IMR-90 (cell line): ENCODE measurements around the gene FBXL7. TPM values are rescaled to one million over a fixed set of nuclear protein-coding genes. Genes with fewer than 3 reads are reported as not detected.

ENCODE experiments used
- ATAC-seq: fragments of 200-7000 bp; cut with Tn5 transposase; 2 replicates; pipeline ENCODE4 v1.9.1; 2020; ENCODE audit warnings: low read depth, mild to moderate bottlenecking, moderate library complexity
- BruUV-seq: library from RNA; stranded (reverse); fragments of 400-500 nt; replicated peaks from 2 replicates; lab custom pipeline; 2021; lab: Mats Ljungman, UMichigan
- CTCF ChIA-PET: fragments of 300-600 bp; formaldehyde crosslinking; extraction: SDS; loops from one replicate; lab custom pipeline; 2021; ENCODE audit warnings: antibody characterized with exemption; lab: Yijun Ruan, JAX
- POLR2A ChIA-PET: fragments of 300-600 bp; sonication (Branson Sonifier 250); formaldehyde crosslinking; loops from one replicate; lab custom pipeline; 2022; ENCODE audit warnings: antibody characterized with exemption; ENCODE audit not compliant: unreplicated experiment; lab: Charles Lee
- DNase-seq: peaks from one replicate; pipeline ENCODE4 v3.0.0; 2013
- H2AFZ ChIP-seq: replicated peaks from 2 replicates; pipeline ENCODE3; 2013; ENCODE audit warnings: low read length, mild to moderate bottlenecking; ENCODE audit not compliant: poor library complexity
- H2AK5ac ChIP-seq: 2 replicates; pipeline ENCODE4 v1.6.1; 2013; ENCODE audit warnings: low read depth, low read length, inconsistent platforms
- H2AK9ac ChIP-seq: replicated peaks from 2 replicates; pipeline ENCODE3; 2013; ENCODE audit warnings: mild to moderate bottlenecking, low read depth, low read length, moderate library complexity; ENCODE audit not compliant: poor library complexity
- H2BK120ac ChIP-seq: 2 replicates; pipeline ENCODE4 v1.6.1; 2013; ENCODE audit warnings: low read depth, low read length, inconsistent platforms
- H2BK15ac ChIP-seq: 3 replicates; pipeline ENCODE4 v1.6.1; 2013; ENCODE audit warnings: low read depth, low read length, inconsistent platforms
- H2BK20ac ChIP-seq: 2 replicates; pipeline ENCODE4 v1.6.1; 2013; ENCODE audit warnings: low read depth, mild to moderate bottlenecking, inconsistent platforms, low read length, moderate library complexity
- H2BK5ac ChIP-seq: 2 replicates; pipeline ENCODE4 v1.6.1; 2013; ENCODE audit warnings: mild to moderate bottlenecking, low read depth, low read length, inconsistent platforms; ENCODE audit not compliant: poor library complexity, severe bottlenecking
- H3K14ac ChIP-seq: replicated peaks from 2 replicates; pipeline ENCODE4 v1.6.1; 2013; ENCODE audit warnings: low read depth, low read length, inconsistent platforms
- H3K18ac ChIP-seq: 2 replicates; pipeline ENCODE4 v1.6.1; 2013; ENCODE audit warnings: low read depth, low read length, control low read depth
- H3K23ac ChIP-seq: 2 replicates; pipeline ENCODE4 v1.6.1; 2013; ENCODE audit warnings: low read depth, low read length, inconsistent platforms
- H3K27ac ChIP-seq: 2 replicates; pipeline ENCODE4 v1.5.1; 2013; ENCODE audit warnings: mild to moderate bottlenecking, control low read depth, low read length; ENCODE audit not compliant: insufficient read depth
- H3K27me3 ChIP-seq: 2 replicates; pipeline ENCODE4 v1.6.1; 2013; ENCODE audit warnings: low read length; ENCODE audit not compliant: control insufficient read depth, insufficient read depth
- H3K36me3 ChIP-seq: 2 replicates; pipeline ENCODE4 v1.6.1; 2013; ENCODE audit warnings: low read length, mixed read lengths; ENCODE audit not compliant: control insufficient read depth, insufficient read depth
- H3K4ac ChIP-seq: 2 replicates; pipeline ENCODE4 v1.6.1; 2013; ENCODE audit warnings: low read depth, low read length, inconsistent platforms
- H3K4me1 ChIP-seq: 2 replicates; pipeline ENCODE4 v1.6.1; 2013; ENCODE audit warnings: low read length, mixed read lengths; ENCODE audit not compliant: control insufficient read depth, insufficient read depth
- H3K4me2 ChIP-seq: 2 replicates; pipeline ENCODE4 v1.6.1; 2013; ENCODE audit warnings: low read depth, mild to moderate bottlenecking, control low read depth, low read length, moderate library complexity
- H3K4me3 ChIP-seq: 2 replicates; pipeline ENCODE4 v1.5.1; 2013; ENCODE audit warnings: low read depth, mild to moderate bottlenecking, control low read depth, low read length, moderate library complexity; ENCODE audit not compliant: insufficient read depth
- H3K56ac ChIP-seq: 2 replicates; pipeline ENCODE4 v1.6.1; 2013; ENCODE audit warnings: low read length, inconsistent platforms; ENCODE audit not compliant: insufficient read depth; ENCODE audit errors: extremely low read depth
- H3K79me1 ChIP-seq, 2 experiments: 2 replicates each; pipeline ENCODE4 v1.6.1; 2013; ENCODE audit warnings: low read length in 2 of 2, inconsistent platforms in 1 of 2, low read depth in 1 of 2
- H3K9ac ChIP-seq: 2 replicates; pipeline ENCODE4 v1.6.1; 2013; ENCODE audit warnings: low read depth, low read length, control low read depth
- H3K9me1 ChIP-seq: 2 replicates; pipeline ENCODE4 v1.6.1; 2013; ENCODE audit warnings: low read length, inconsistent platforms; ENCODE audit not compliant: insufficient read depth
- H3K9me3 ChIP-seq: 2 replicates; pipeline ENCODE4 v1.6.1; 2013; ENCODE audit warnings: low read length; ENCODE audit not compliant: control insufficient read depth, insufficient read depth
- H4K20me1 ChIP-seq: 2 replicates; pipeline ENCODE4 v1.6.1; 2013; ENCODE audit warnings: low read length, inconsistent platforms; ENCODE audit not compliant: insufficient read depth
- H4K5ac ChIP-seq: 2 replicates; pipeline ENCODE4 v1.6.1; 2013; ENCODE audit warnings: mild to moderate bottlenecking, low read depth, low read length, control low read depth
- H4K8ac ChIP-seq, 2 experiments: 2 replicates each; pipeline ENCODE4 v1.6.1; 2013; ENCODE audit warnings: low read depth in 2 of 2, low read length in 2 of 2, control low read depth in 1 of 2, inconsistent platforms in 1 of 2
- H4K91ac ChIP-seq: 2 replicates; pipeline ENCODE4 v1.6.1; 2013; ENCODE audit warnings: low read depth, low read length, inconsistent platforms; ENCODE audit not compliant: insufficient read depth
- CEBPB ChIP-seq: IDR thresholded peaks from 2 replicates; pipeline ENCODE4 v1.6.1; 2012; ENCODE audit warnings: low read depth, low read length, improper control_type of control experiment
- MAZ ChIP-seq: IDR thresholded peaks from 2 replicates; pipeline ENCODE4 v1.6.1; 2012; ENCODE audit warnings: low read depth, mild to moderate bottlenecking, low read length, improper control_type of control experiment, moderate library complexity, borderline replicate concordance
- WGBS, 2 experiments: methylation state at CpG; one replicate each; pipeline versions ENCODE4 v1.1.5 to v1.1.7; 2013; ENCODE audit warnings: missing lambda C conversion rate in 2 of 2; ENCODE audit not compliant: insufficient read length in 1 of 2; ENCODE audit errors: extremely low coverage in 2 of 2; 5-methylcytosine and 5-hydroxymethylcytosine counted together
- dilution Hi-C: fragments of 300-500 bp; cut with HindIII; formaldehyde crosslinking; loops from one replicate; pipeline ENCODE4 v1.14.3; 2018; ENCODE audit warnings: low sequenced_read_pairs; ENCODE audit not compliant: unreplicated experiment
- in situ Hi-C: fragments of 300-500 bp; cut with MboI; formaldehyde crosslinking; loops from 3 replicates; pipeline ENCODE4 v1.14.3; 2019; ENCODE audit warnings: low sequenced_read_pairs, inconsistent platforms, mixed read lengths
- intact Hi-C: fragments of 100-400 bp; cut with micrococcal nuclease; formaldehyde crosslinking; loops from 2 replicates; pipeline ENCODE4 v1.10.0; 2022
- polyA plus RNA-seq, 3 experiments: library from polyadenylated mRNA; depleted of rRNA; stranded (reverse); fragments of >200 nt; gene quantifications; 2 replicates each; pipeline ENCODE4 v1.2.3, GENCODE V29; 2012; ENCODE audit warnings: low replicate concordance in 1 of 3
- total RNA-seq: library from RNA; depleted of rRNA; stranded (reverse); fragments of >200 nt; gene quantifications from 2 replicates; pipeline ENCODE4 v1.2.3, GENCODE V29; 2012

Gene FBXL7
- total and polyA plus RNA-seq, 2 of the 4 experiments (the other 2 are of a cell fraction) = 4.1 to 10.2 TPM

DNA sequence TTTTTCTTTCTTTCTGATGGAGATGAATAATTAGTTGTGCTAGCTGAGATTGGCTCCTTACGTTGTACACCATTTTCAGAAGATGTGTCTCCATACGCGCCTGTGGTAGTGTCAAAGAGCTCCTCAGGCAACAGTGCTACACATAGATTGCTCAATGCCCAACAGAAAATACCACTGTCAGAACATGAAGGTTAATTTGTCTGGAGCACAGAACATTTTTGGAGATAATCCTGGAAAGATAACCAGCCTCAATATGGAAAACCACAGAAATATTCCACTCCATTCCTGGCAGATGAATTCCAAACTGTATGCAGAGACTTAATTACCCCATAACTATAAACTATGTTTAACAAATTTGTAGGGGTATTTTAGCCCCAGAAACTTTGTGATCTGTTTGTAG lies 446.0 kb downstream of the FBXL7 start:
- ATAC-seq (no peak), DNase-seq (peak; percentile 8)
- Histone ChIP-seq H2AK5ac (no peak overlapping the region), H3K18ac (no peak overlapping the region), H3K56ac (no peak overlapping the region), H2BK20ac (no peak overlapping the region), H3K79me1 (no peaks in the 10 kb centered on the region), H2BK120ac (no peak overlapping the region), H3K36me3 (peaks cover 2% of the 10 kb centered on the region; the same call in 1 of the 2 replicates), H3K4me1 (peaks cover 6% of the 10 kb centered on the region; the same call in 1 of the 2 replicates), H2AK9ac (no peak overlapping the region), H3K9me1 (peaks cover 3% of the 10 kb centered on the region), H3K9ac (no peak overlapping the region), H2AFZ (no peak overlapping the region), H3K4ac (no peak overlapping the region), H4K20me1 (no peaks in the 10 kb centered on the region), H2BK15ac (no peak overlapping the region), H3K27ac (no peak overlapping the region), H3K9me3 (no peaks in the 10 kb centered on the region), H3K23ac (no peak overlapping the region), H3K14ac (no peak overlapping the region), H4K8ac (no peak overlapping the region), H3K4me3 (no peak overlapping the region), H4K91ac (no peak overlapping the region), H2BK5ac (no peak overlapping the region), H3K4me2 (no peak overlapping the region), H3K27me3 (no peaks in the 10 kb centered on the region), H4K5ac (no peak overlapping the region)
- BruUV-seq = no TSS peak
- intact Hi-C loops = loop anchor here (1.0 kb wide), 1 partner anchor 47 kb away; no protein-coding TSS in a partner anchor
- in situ Hi-C loops = no loop called here
- POLR2A ChIA-PET = no interaction called here
- TF ChIP-seq CEBPB (peak; percentile 39; the same call in 1 of the 2 replicates), MAZ (no peak)
- no CpG with 5 or more reads among the region's 3 CpGs for WGBS, 2 experiments
- dilution Hi-C loops = no loop called here
- CTCF ChIA-PET = interaction anchor here (0.6 kb wide), 1 partner anchor 17 kb away, joined by 3 read pairs; no protein-coding TSS in a partner anchor
